ENCODE results near the gene ERICH4.

DNA sequence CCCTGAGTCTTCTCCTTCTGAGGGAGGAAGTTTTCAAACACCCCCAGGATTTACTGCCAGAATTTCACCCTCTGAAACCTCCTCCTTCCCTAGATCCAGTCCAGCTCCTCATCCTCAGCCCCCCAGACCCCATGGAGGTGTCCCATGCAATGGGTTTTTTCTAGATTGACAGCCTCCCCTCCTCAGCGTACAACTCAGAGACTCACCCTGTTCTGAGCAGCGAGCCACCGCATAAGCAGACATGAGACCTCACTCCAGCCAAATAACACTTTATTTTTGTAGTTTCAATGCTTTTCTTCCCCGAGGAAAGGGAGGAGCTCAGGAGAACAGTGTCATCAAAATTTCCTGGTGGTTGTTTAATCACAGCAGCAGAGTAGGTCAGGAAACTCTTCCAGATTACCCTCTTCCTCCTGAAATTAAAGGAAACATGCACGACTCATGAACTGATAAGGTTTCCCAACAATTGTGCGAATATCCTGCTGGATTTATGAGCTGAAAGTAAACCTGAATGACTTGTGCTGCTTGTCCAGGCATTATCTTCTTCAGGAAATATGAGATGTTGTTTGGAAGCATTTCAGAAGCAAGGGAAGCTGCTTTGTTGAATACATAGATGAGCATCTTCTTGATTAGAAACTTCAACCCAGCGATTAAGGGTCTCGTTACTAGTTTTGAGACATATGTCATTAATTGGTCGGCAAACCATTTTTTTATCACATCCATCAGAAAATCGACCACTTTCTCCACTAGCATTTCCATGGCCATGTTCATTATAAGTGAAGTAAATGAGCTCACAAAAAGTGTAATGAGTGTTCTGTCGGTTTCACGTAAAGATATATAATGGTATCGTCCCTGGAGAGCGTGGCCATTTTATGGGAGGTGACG, 36.2 kb downstream of the ERICH4 start:
- TF ChIP-seq EZH2phosphoT487 (IDR thresholded peaks at IDR 0.05; ENCODE audit: borderline replicate concordance, low read depth, low read length) = no peak
- TF ChIP-seq, protein P1, sequence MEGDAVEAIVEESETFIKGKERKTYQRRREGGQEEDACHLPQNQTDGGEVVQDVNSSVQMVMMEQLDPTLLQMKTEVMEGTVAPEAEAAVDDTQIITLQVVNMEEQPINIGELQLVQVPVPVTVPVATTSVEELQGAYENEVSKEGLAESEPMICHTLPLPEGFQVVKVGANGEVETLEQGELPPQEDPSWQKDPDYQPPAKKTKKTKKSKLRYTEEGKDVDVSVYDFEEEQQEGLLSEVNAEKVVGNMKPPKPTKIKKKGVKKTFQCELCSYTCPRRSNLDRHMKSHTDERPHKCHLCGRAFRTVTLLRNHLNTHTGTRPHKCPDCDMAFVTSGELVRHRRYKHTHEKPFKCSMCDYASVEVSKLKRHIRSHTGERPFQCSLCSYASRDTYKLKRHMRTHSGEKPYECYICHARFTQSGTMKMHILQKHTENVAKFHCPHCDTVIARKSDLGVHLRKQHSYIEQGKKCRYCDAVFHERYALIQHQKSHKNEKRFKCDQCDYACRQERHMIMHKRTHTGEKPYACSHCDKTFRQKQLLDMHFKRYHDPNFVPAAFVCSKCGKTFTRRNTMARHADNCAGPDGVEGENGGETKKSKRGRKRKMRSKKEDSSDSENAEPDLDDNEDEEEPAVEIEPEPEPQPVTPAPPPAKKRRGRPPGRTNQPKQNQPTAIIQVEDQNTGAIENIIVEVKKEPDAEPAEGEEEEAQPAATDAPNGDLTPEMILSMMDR (conservative IDR thresholded peaks at IDR 0.05; ENCODE audit: low read length) = no peak

Data from OCI-LY7 (cell line).